SK-N-SH (cell line): ENCODE measurements around the gene PPP2R5E.

Experiments
- CHD2 ChIP-seq: fragments of 150-350 bp; IDR thresholded peaks from 2 replicates; pipeline ENCODE4 v1.6.1; 2018; ENCODE audit warnings: low read length; ENCODE audit not compliant: partially characterized antibody
- EP300 ChIP-seq, 2 experiments: IDR thresholded peaks; 2 replicates each; pipeline versions ENCODE4 v1.4.0 to v1.6.1; 2012; ENCODE audit warnings: borderline replicate concordance in 1 of 2, low read depth in 1 of 2, low read length in 1 of 2
- POLR2AphosphoS5 ChIP-seq: IDR thresholded peaks from 2 replicates; pipeline ENCODE4 v1.6.1; 2012; ENCODE audit warnings: low read depth, low read length
- RCOR1 ChIP-seq: fragments of 150-350 bp; IDR thresholded peaks from 2 replicates; pipeline ENCODE4 v1.6.1; 2017; ENCODE audit warnings: antibody characterized with exemption, low read length
- RFX5 ChIP-seq: IDR thresholded peaks from 2 replicates; pipeline ENCODE4 v1.6.1; 2012; ENCODE audit warnings: mild to moderate bottlenecking, improper control_type of control experiment, low read length
- RXRA ChIP-seq: IDR thresholded peaks from 2 replicates; pipeline ENCODE4 v1.4.0; 2012; ENCODE audit warnings: low read depth, mild to moderate bottlenecking, borderline replicate concordance
- TF ChIP-seq, protein P1 (sequence below): fragments of 200-600 bp; sonication (generic); IDR thresholded peaks from 2 replicates; pipeline ENCODE4 v1.6.1; 2017; ENCODE audit warnings: antibody characterized with exemption, mild to moderate bottlenecking, moderate library complexity

DNA sequence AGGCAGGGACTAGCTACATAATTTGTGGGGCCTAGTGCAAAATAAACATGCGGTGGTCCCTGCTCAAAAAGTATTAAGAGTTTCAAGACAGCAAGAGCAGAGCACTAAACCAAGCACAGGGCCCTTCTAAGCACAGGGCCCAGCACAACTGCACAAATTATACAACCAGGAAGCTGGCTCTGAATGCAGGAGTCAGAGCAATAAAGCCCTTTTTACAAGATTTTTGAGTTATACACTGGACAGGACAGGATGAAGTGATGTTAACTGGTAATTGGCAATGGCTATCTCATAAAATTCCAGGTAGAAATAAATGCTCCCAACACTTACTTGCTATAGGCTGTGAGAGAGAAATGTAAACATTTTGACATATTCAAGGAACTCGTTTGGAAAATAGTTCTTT, 138.3 kb downstream of the PPP2R5E start:
- TF ChIP-seq RFX5 = no peak
- no peak for TF ChIP-seq POLR2AphosphoS5
- TF ChIP-seq EP300 (IDR thresholded peaks at IDR 0.05; ENCODE audit: borderline replicate concordance in 1 of 2, low read depth in 1 of 2, low read length in 1 of 2) = no peak
- TF ChIP-seq, protein P1, sequence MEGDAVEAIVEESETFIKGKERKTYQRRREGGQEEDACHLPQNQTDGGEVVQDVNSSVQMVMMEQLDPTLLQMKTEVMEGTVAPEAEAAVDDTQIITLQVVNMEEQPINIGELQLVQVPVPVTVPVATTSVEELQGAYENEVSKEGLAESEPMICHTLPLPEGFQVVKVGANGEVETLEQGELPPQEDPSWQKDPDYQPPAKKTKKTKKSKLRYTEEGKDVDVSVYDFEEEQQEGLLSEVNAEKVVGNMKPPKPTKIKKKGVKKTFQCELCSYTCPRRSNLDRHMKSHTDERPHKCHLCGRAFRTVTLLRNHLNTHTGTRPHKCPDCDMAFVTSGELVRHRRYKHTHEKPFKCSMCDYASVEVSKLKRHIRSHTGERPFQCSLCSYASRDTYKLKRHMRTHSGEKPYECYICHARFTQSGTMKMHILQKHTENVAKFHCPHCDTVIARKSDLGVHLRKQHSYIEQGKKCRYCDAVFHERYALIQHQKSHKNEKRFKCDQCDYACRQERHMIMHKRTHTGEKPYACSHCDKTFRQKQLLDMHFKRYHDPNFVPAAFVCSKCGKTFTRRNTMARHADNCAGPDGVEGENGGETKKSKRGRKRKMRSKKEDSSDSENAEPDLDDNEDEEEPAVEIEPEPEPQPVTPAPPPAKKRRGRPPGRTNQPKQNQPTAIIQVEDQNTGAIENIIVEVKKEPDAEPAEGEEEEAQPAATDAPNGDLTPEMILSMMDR = no peak
- no peak for TF ChIP-seq RCOR1
- no peak for TF ChIP-seq RXRA
- TF ChIP-seq CHD2 = no peak
